HK-2 (cell line): ENCODE measurements around the gene NEIL1.
A peak's percentile ranks its signal among the peaks of the same experiment; 100 is the strongest.
"Not testable (repeated sequence)": the region's sequence is repeated elsewhere in the genome, so short reads cannot be mapped to it uniquely, and the experiment has no call there.

Experiments
- DNase-seq: peaks from one replicate; pipeline ENCODE4 v3.0.0-alpha.2; 2018; ENCODE audit not compliant: unreplicated experiment

NEIL1 gene

DNA sequence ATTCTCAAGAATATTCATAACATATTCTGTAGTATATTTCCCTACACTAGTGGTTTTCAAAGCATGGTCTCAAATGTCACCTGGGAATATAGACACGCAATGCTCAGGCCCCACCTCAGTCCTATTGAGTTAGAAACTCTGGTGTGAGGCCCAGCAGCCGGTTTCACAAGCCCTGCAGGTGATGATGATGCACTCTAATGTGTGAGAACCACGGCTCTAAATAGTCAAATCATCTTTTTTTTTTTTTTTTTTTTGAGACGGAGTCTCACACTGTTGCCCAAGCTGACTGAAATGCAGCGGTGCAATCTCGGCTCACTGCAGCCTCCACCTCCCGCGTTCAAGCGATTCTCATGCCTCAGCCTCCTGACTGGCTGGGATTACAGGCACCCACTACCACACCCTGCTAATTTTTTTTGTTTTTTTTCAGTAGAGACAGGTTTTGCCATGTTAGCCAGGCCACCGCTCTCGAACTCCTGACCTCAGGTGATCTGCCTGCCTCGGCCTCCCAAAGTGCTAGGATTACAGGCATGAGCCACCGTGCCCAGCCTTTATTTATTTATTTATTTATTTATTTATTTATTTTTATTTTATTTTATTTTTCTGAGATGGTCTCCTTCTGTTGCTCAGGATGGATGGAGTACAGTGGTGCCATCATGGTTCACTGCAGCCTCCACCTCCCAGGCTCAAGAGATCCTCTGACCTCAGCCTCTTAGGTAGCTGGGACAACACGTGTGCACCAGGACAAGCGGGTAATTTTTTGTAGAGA lies 13.0 kb upstream of the NEIL1 start:
- not testable (repeated sequence) for DNase-seq

GRCh38 chr15:75335313-75335704 lies 11.5 kb upstream of the NEIL1 start:
- no peak for DNase-seq

- peak; percentile 87 for DNase-seq
Measured at GRCh38 chr15:75335705-75336355, 11.0 kb upstream of the NEIL1 start, which contains the start of gene COMMD4. TSS of gene COMMD4 (plus strand) at chr15:75336063. CDS start at chr15:75336090, 27 bp downstream.

GRCh38 chr15:75338661-75339240 lies 8.1 kb upstream of the NEIL1 start:
- DNase-seq: no peak

DNA sequence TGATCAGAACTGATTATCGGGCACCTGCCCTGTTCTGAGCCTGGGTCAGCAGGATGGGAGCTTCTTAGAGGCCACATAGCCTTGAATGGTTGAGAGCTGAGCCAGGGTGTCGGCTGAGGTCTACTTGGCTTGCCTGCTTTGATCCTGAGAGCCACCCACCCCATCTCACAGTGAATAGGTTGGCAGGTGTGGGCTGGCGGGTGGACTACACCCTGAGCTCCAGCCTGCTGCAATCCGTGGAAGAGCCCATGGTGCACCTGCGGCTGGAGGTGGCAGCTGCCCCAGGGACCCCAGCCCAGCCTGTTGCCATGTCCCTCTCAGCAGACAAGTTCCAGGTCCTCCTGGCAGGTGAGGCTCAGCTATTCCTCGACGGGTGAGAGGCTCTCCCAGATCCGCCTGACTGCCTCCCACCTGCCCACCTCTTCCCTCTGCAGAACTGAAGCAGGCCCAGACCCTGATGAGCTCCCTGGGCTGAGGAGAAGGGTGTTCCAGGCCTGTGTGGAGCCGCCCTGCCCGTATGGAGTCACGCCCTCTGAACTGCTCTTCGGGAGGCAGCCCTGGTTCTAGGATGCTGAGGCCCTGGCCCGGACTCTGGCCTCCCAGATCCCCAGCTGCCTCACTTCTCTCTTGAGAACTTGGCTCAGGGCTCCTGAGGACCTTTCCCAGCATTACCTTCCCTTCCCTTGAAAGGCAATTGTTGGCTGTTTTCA lies 7.2 kb upstream of the NEIL1 start:
- no peak for DNase-seq

GRCh38 chr15:75342221-75342620 lies 4.6 kb upstream of the NEIL1 start:
- no peak for DNase-seq

GRCh38 chr15:75343953-75344352 lies 2.9 kb upstream of the NEIL1 start:
- DNase-seq: not testable (repeated sequence)

GRCh38 chr15:75347222-75348033 lies 589 bp downstream of the NEIL1 start:
- peak; percentile 39 for DNase-seq

GRCh38 chr15:75348034-75348561 lies 1.3 kb downstream of the NEIL1 start:
- no peak for DNase-seq

GRCh38 chr15:75348562-75349350 lies 1.9 kb downstream of the NEIL1 start:
- no peak for DNase-seq

- DNase-seq: not testable (repeated sequence)
Measured at GRCh38 chr15:75349351-75349669, 2.5 kb downstream of the NEIL1 start.

GRCh38 chr15:75349851-75350588 lies 3.2 kb downstream of the NEIL1 start:
- no peak for DNase-seq

DNA sequence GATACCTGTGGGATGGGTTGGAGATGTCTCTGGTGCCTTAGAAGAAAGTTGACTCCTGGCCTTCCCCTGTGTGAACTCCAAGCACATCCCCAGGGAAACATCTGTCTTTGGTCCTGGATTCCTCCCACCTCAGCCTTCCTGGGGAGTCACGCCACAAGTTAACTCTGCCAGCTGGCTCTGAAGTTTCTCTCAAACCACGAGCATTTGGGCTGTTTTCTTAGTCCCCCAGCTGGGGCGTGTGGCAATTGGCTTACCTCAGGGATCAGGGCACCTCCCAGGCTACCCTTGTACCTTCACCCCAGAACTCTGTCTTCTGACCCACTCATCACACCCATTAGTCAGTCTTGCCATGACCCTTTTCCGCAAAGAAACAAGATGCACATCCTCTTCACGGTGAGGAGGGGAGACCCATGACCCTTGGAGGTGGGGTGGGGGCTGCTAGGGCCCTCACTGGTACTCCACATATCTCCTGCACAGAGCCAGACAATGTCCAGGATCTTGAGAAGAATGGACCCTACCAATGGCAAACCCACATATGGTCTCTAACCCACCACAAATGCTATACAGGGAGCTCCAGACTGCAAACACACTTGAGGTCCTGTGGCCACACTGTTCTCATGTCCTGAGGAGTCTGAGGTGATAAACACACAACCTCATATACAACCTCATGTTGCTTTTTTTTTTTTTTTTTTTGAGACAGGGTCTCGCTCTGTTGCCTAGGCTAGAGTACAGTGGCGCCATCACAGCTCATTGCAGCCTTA lies 3.9 kb downstream of the NEIL1 start:
- DNase-seq: no peak

DNA sequence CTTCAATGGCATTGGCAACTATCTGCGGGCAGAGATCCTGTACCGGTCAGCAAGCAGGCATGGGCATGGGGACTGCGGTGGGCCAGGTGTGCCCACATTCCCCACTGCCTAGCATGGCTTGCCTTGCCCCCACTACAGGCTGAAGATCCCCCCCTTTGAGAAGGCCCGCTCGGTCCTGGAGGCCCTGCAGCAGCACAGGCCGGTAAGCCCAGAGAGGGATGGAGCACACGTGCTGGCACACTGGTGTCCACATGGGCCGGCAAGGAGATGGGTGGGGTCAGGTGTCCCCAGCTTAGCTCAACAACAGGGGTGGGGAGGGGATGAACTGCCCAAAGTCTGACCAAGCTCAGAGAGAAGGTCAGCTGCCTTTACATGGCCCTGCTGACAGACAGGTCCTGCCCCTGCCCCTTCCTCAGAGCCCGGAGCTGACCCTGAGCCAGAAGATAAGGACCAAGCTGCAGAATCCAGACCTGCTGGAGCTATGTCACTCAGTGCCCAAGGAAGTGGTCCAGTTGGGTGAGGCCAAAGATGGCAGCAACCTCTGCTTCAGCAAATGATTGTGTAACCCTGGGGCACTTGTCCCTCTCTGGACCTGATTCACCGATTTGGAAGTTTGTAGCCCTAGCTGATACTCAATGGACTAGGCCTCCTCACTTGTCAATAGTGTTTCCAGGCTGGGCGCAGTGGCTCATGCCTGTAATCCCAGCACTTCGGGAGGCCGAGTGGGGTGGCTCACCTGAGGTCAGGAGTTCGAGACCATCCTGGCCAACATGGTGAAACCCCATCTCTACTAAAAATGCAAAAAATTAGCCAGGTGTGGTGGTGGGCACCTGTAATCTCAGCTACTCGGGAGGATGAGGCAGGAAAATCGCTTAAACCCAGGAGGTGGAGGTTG lies 5.6 kb downstream of the NEIL1 start:
- no peak for DNase-seq

GRCh38 chr15:75353604-75354003 lies 6.8 kb downstream of the NEIL1 start:
- DNase-seq: no peak

- DNase-seq: no peak
Measured at GRCh38 chr15:75354454-75354853, 7.6 kb downstream of the NEIL1 start.

- DNase-seq: no peak
Measured at GRCh38 chr15:75355369-75355768, 8.5 kb downstream of the NEIL1 start.

GRCh38 chr15:75356006-75356405 lies 9.2 kb downstream of the NEIL1 start:
- DNase-seq: no peak
